Activated CD4-positive, CD25-positive, alpha-beta regulatory T cell treated with anti-CD3 and anti-CD28 coated beads, Interleukin-2, amount 50 U/mL, for 72 hours (primary cell): ENCODE data around the gene TSPAN5.
A peak's percentile ranks its signal among the peaks of the same experiment; 100 is the strongest.
"Not testable (repeated sequence)": the region's sequence is repeated elsewhere in the genome, so short reads cannot be mapped to it uniquely, and the experiment has no call there.

Experiments
- DNase-seq: peaks from one replicate; pipeline ENCODE4 v3.0.0; 2021

Gene TSPAN5

DNA sequence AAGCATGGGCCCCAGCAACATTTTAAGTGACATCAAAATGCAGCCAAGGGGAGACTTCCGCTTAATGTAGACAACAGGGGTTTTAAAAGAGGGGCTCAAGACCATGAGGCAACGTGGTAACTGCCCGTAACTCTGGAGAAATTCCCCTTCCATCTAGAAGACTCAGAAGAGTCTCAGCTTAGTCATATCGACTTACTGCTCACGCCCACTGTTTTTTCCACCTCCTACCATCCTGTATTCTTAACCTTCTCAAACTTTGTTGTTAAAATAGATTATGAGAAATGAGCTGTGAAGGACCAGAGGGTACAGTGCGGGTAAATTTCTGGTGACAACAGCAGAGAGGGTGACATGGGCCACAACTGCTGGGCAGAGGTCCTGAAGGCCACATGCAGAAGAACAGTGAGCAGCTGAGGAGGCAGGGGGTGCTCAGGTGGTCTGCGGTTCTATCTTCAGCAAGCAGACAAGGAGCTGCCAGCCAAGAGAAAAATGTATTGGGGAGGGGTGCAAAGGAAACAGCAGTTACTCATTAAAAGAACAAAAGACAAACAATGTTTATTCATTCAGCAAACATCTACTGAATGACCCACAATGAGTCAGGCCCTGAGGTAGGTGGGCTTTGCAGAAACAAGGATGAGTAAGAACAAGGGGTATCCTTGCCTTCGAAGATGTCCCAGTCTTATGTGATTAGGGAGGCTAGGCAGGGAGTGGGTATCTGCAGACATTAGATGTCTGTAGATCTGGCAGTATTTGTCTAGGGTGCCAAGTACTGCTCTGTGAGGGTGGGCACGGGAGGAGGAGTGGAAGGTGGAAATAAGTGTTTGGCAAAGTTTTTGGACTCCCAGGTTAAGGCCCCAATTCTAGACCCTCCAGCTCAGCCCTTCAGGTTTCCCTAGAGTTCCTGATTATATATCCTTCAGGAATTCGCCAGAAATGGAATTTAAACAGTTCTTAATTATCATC, 175.3 kb downstream of the TSPAN5 start:
- DNase-seq, result peak; percentile 43

DNA sequence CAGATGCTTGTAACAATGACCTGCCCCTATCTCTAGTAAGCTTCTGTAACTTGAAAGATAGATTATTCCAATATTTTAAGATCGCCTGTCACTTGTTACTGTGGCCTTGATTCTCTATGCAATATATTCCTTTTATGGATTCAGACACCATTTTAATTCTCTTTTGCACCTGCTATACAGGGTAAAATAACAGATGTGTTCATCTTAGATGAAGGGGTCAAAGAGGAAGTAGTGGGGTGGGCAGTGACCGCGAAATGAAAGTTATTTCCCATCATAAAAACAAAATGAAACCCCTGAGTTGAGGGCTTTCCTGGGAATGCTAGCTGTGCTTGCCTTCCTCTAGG, 175.9 kb downstream of the TSPAN5 start:
- no peak for DNase-seq

DNA sequence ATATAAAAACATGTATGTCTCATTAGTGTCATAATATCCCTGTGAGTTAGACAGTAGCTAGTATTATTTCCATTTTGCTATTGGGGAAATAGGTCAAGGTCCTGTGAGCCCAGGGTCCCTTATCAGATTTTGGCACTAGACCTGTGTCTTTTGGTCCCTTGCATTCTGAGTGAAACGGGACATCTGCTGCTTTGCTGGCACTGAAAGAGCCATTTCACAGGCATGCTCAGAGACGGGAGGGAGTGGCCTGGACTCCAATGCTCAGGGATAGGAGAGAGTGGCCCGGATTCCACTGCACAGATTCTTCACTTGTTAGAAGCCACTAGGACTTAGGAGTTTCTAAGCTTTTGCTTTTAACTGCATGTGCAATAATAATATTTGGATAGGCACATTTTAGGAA, 177.2 kb downstream of the TSPAN5 start:
- DNase-seq, result no peak

GRCh38 chr4:98480535-98480934, 177.9 kb downstream of the TSPAN5 start:
- no peak for DNase-seq

DNA sequence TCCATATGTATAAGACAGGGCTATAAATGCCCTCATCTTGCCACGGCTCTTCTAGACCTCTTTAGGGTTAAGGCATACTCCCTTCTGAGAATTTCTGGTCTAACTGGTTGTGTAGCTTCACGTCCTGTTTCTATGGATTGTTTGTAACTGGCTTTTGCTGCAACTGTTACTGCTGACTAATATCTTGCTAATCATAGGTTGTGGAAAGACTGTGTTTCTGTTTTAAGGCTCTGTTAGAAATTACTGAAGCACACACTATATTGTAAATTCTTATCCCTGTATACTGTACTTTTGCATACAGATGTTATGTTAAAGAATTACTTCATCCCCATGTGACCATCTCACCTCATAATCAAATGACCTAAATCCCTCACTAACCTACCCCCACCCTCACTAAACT, 178.8 kb downstream of the TSPAN5 start:
- not testable (repeated sequence) for DNase-seq

DNA sequence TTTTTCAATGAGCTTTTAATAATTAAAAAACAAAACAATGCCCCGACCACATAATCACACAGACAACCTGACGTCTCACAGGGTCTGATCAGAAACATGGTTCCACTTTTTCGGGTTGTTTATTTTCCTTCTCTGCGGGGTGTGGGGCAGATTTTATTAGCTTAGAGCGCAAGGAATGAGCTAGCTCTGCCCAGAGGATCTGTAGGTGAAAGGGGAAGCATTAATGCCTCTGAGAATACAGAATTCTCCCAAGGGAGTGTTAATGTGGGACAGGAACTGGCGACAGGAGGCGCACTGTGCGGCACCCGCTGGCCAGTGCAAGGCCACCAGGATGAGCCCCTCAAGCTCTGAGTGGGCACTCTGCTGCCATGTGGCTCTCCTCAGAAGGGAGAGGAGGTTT, 181.5 kb downstream of the TSPAN5 start:
- no peak for DNase-seq

DNA sequence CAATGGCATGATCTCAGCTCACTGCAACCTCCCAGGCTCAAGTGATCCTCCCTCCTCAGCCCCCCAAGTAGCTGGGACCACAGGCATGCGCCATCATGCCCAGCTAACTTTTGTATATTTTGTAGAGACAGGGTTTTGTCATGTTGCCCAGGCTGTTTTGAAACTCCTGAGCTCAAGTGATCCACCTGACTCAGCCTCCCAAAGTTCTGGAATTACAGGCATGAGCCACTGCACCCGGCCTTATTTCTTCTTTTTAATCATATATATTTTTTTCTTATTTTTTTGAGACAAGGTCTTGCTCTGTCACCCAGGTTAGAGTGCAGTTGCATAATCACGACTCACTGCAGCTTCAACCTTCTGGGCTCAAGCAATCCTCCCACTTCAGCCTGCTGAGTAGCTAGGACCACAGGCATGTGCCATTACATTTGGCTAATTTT, 184.0 kb downstream of the TSPAN5 start:
- DNase-seq, result no peak

DNA sequence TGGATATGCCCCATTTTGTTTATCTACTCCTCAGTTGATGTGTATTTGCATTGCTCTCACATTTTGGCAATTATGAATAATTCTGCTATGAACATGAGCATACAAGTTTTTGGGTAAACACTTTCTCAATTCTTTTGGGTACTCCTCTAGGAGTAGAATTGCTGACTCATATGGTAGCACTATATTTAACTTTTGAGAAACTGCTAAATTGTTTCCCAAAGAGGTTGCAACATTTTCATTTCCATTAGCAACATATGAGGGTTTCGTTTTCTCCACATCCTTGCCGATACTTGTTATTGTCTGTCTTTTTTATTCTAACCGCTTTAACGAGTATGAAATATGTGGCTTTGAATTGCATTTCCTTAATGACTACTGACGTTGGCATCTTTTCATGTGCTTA, 185.4 kb downstream of the TSPAN5 start:
- no peak for DNase-seq

GRCh38 chr4:98470831-98471230, 187.6 kb downstream of the TSPAN5 start:
- no peak for DNase-seq

DNA sequence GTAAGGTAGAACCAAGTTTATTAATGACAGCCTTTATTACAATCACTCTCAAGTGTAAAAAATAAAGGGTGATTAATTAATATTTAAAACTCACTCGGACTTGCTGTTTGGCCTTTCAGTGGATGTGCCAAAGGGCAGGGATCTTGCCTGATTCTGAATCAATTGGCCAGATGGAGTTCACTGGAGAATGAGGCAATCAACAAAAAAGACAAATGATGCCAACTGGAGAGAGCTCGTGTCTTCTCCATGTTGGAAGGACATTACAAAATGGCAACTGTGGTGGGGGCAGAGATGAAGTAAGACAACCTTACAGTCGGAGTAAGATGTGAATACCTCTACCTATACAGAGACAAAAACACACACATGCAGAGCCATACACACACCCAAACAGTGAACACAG, 188.0 kb downstream of the TSPAN5 start:
- no peak for DNase-seq

GRCh38 chr4:98469771-98470170, 188.6 kb downstream of the TSPAN5 start:
- no peak for DNase-seq

- DNase-seq, result no peak
These were observed 189.7 kb downstream of the TSPAN5 start for GRCh38 chr4:98468709-98469108.

- peak; percentile 50 for DNase-seq
These were observed 190.8 kb downstream of the TSPAN5 start for GRCh38 chr4:98467627-98468072.

DNA sequence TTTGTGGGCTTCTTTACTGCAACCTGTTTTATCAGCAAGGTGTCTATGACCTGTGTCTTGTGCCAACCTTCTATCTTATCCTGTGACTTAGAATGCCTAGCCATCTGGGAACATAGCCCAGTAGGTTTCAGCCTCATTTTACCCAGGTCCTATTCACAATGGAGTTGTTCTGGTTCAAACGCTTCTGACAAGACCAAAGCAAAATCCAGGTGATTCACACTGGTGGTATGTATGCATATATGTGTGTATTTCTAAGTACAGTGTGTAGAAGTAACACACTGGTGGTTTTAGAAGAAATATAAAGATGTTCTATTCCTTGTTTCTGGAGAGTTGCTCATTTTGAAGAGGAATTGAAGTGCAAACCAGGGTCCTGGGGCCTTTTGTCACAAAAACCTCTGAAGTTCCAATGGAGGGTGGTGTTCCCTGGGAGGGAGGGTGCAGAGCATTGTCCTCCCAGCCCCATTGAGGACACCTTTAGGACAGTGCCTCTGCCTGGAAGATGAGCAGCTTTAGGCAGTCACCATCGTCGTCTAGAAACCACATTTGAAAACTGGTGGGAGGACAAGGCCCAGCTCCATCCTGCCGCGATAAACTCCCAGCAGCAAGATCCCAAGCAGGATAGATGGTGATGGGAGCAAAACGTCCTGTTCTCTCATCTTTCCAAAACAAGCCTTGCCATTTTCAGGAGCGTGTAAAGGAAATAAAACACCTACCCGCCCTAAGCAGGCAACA, 191.4 kb downstream of the TSPAN5 start:
- no peak for DNase-seq

- DNase-seq, result no peak
These were observed 195.9 kb downstream of the TSPAN5 start for GRCh38 chr4:98462487-98462886.

- not testable (repeated sequence) for DNase-seq
These were observed 197.1 kb downstream of the TSPAN5 start for GRCh38 chr4:98461121-98461865.

GRCh38 chr4:98457422-98457821, 201.0 kb downstream of the TSPAN5 start:
- not testable (repeated sequence) for DNase-seq

- no peak for DNase-seq
These were observed 206.3 kb downstream of the TSPAN5 start for GRCh38 chr4:98452091-98452490.

GRCh38 chr4:98448908-98449307, 209.5 kb downstream of the TSPAN5 start:
- DNase-seq, result no peak

DNA sequence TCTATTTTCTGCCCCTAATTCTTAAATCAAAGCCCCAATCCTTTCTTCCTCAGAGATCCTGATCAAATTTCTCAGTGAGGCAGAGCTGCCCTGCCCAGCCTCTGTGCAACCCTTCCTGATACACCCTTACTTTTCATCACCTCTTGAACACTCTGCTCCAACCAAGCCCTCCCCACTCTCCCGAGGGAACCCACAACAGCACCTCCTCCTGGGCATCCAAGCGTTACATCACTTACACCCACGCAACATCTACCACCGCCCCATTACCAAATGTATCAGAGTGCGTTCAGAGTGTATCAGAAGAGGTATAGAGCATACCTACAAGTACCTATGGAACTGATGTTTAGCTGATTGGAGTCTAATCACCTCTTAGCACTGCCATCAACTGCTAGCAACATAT, 210.8 kb downstream of the TSPAN5 start:
- no peak for DNase-seq

- peak; percentile 47 for DNase-seq
These were observed 211.7 kb downstream of the TSPAN5 start for GRCh38 chr4:98446499-98447375.

- no peak for DNase-seq
These were observed 214.0 kb downstream of the TSPAN5 start for GRCh38 chr4:98444371-98444770.
